Measurements from ENCODE around the gene TOP1. TPM values are rescaled to one million over a fixed set of nuclear protein-coding genes. Genes with fewer than 3 reads are reported as not detected.

TOP1 gene
- total RNA-seq, 1 experiment from 2014 or later = 29.1 TPM

GRCh38 chr20:41168281-41169161 lies 139.9 kb downstream of the TOP1 start:
- ChIA-PET POLR2A (ENCODE audit: unreplicated experiment) (no interaction called here), CTCF (no interaction called here)
- Histone ChIP-seq H3K27me3 (ENCODE audit: low read length) (no peaks in the 10 kb centered on the region), H3F3A (ENCODE audit: low read length, unreplicated experiment) (no peaks in the 10 kb centered on the region), H3K9me3 (ENCODE audit: low read length) (no peaks in the 10 kb centered on the region), H3K79me2 (ENCODE audit: low read length) (no peaks in the 10 kb centered on the region), H2AFZ (ENCODE audit: low read length) (no peak overlapping the region), H3K36me3 (ENCODE audit: low read depth, low read length) (peaks cover 41% of the 10 kb centered on the region), H3K9ac (ENCODE audit: low read length) (no peak overlapping the region), H3K27ac (ENCODE audit: low read length) (no peak overlapping the region), H3K4me3 (ENCODE audit: low read length) (no peak overlapping the region), H4K20me1 (ENCODE audit: low read length) (no peaks in the 10 kb centered on the region), H3K9me2 (replicated peaks; ENCODE audit: low read length) (no peaks in the 10 kb centered on the region), H3K4me2 (ENCODE audit: low read length) (no peak overlapping the region), H3K4me1 (ENCODE audit: insufficient read depth, low read length) (peaks cover 8% of the 10 kb centered on the region)
- no TSS peak for BruUV-seq (replicated peaks)
- DNase-seq = no peak
- intact Hi-C loops (cut with micrococcal nuclease) = no loop called here
- no peak for ATAC-seq
- no peak for TF ChIP-seq EZH2phosphoT487 (IDR thresholded peaks at IDR 0.05; ENCODE audit: borderline replicate concordance, low read length)
- no peak for TF ChIP-seq CTCF (conservative IDR thresholded peaks at IDR 0.05; ENCODE audit: low read depth, low read length)
- no peak for TF ChIP-seq EZH2 (IDR thresholded peaks at IDR 0.05; ENCODE audit: low read length, unreplicated experiment)

- ChIA-PET POLR2A (ENCODE audit: unreplicated experiment) (no interaction called here), CTCF (no interaction called here)
- H3K27me3 ChIP-seq (ENCODE audit: low read length) = no peaks in the 10 kb centered on the region
- no peaks in the 10 kb centered on the region for H3K9me3 ChIP-seq (ENCODE audit: low read length)
- H3K9me2 ChIP-seq (replicated peaks; ENCODE audit: low read length) = no peaks in the 10 kb centered on the region
- H3K79me2 ChIP-seq (ENCODE audit: low read length) = no peaks in the 10 kb centered on the region
- no peak overlapping the region for H3K4me3 ChIP-seq (ENCODE audit: low read length)
- peaks cover 41% of the 10 kb centered on the region for H3K36me3 ChIP-seq (ENCODE audit: low read depth, low read length)
- no peaks in the 10 kb centered on the region for H3F3A ChIP-seq (ENCODE audit: low read length, unreplicated experiment)
- no peak for ATAC-seq
- DNase-seq = no peak
- no TSS peak for BruUV-seq (replicated peaks)
- H3K4me2 ChIP-seq (ENCODE audit: low read length) = no peak overlapping the region
- no peak overlapping the region for H2AFZ ChIP-seq (ENCODE audit: low read length)
- no peak overlapping the region for H3K27ac ChIP-seq (ENCODE audit: low read length)
- intact Hi-C loops (cut with micrococcal nuclease) = no loop called here
- no peak overlapping the region for H3K9ac ChIP-seq (ENCODE audit: low read length)
- no peaks in the 10 kb centered on the region for H4K20me1 ChIP-seq (ENCODE audit: low read length)
- TF ChIP-seq EZH2phosphoT487 (IDR thresholded peaks at IDR 0.05; ENCODE audit: borderline replicate concordance, low read length) = no peak
- peaks cover 8% of the 10 kb centered on the region for H3K4me1 ChIP-seq (ENCODE audit: insufficient read depth, low read length)
These were observed 140.6 kb downstream of the TOP1 start for GRCh38 chr20:41169162-41169690.

GRCh38 chr20:41169791-41170351 lies 141.2 kb downstream of the TOP1 start:
- ATAC-seq = peak; percentile 75
- no peak overlapping the region for H3K4me3 ChIP-seq (ENCODE audit: low read length)
- H3F3A ChIP-seq (ENCODE audit: low read length, unreplicated experiment) = no peaks in the 10 kb centered on the region
- intact Hi-C loops (cut with micrococcal nuclease) = no loop called here
- no peak overlapping the region for H3K4me2 ChIP-seq (ENCODE audit: low read length)
- peaks cover 41% of the 10 kb centered on the region for H3K36me3 ChIP-seq (ENCODE audit: low read depth, low read length)
- H3K27me3 ChIP-seq (ENCODE audit: low read length) = no peaks in the 10 kb centered on the region
- no peak overlapping the region for H2AFZ ChIP-seq (ENCODE audit: low read length)
- DNase-seq = peak; percentile 76
- no peaks in the 10 kb centered on the region for H3K9me3 ChIP-seq (ENCODE audit: low read length)
- no peaks in the 10 kb centered on the region for H3K79me2 ChIP-seq (ENCODE audit: low read length)
- no TSS peak for BruUV-seq (replicated peaks)
- no peaks in the 10 kb centered on the region for H3K9me2 ChIP-seq (replicated peaks; ENCODE audit: low read length)
- no peak for TF ChIP-seq CTCF (conservative IDR thresholded peaks at IDR 0.05; ENCODE audit: low read depth, low read length)
- no peak for TF ChIP-seq EZH2phosphoT487 (IDR thresholded peaks at IDR 0.05; ENCODE audit: borderline replicate concordance, low read length)
- no peak for TF ChIP-seq EZH2 (IDR thresholded peaks at IDR 0.05; ENCODE audit: low read length, unreplicated experiment)
- ChIA-PET POLR2A (ENCODE audit: unreplicated experiment) (no interaction called here), CTCF (interaction anchor here (1.5 kb wide), 1 partner anchor 35 kb away, joined by 3 read pairs; no protein-coding TSS in a partner anchor)
- H3K9ac ChIP-seq (ENCODE audit: low read length) = no peak overlapping the region
- peaks cover 8% of the 10 kb centered on the region for H3K4me1 ChIP-seq (ENCODE audit: insufficient read depth, low read length)
- H3K27ac ChIP-seq (ENCODE audit: low read length) = 0 out of 2 replicates have a peak overlapping the region, but pooled peaks have one; percentile 9
- no peaks in the 10 kb centered on the region for H4K20me1 ChIP-seq (ENCODE audit: low read length)

All from PC-3 (cell line).